NCI-H524 (cell line): ENCODE results near the gene ADAMTS8.

Source experiments
- DNase-seq, 2 experiments: peaks; one replicate each; lab custom pipeline; 2025; lab: John Stamatoyannopoulos, UW

Gene ADAMTS8

DNA sequence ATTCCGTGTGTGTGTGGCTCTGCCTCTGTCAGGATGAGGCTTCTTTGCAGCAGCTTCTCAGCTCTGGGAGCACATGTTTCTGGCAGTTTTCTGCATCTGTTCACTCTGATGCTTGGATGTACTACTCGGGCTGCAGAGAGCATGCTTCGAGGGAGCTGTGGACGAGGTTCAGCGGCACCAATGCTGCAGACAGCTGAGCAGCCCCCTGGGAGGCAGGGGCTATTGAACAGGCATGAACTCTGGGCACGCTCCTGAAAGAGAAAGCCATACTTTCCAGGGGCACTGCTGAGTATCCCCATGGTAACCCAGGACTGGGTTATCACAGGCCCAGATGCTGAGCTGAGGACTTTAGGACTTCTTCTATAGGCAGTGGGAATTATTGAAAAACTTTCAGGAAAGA is 33.8 kb downstream of the ADAMTS8 start:
- DNase-seq: no peak

DNA sequence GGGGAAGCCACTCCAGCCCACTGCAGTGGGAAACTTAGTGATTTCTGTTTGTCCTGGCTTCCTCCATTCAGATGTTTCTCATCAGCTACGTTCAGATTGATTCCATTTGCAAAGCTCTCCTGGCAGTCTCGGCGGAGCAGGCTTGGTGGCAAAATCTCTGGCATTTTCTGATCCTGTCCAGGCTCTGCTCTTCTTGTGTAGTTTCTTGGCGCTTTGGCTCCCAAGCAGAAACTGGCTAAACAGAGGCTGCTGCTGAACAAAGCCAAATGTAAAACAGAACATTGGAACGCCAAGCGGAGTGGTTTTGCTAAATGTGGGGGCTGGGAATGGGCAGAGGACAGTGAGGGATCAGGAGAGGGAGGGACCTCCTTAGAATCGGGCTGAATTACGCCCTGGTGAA is 36.7 kb downstream of the ADAMTS8 start:
- DNase-seq: no peak

DNA sequence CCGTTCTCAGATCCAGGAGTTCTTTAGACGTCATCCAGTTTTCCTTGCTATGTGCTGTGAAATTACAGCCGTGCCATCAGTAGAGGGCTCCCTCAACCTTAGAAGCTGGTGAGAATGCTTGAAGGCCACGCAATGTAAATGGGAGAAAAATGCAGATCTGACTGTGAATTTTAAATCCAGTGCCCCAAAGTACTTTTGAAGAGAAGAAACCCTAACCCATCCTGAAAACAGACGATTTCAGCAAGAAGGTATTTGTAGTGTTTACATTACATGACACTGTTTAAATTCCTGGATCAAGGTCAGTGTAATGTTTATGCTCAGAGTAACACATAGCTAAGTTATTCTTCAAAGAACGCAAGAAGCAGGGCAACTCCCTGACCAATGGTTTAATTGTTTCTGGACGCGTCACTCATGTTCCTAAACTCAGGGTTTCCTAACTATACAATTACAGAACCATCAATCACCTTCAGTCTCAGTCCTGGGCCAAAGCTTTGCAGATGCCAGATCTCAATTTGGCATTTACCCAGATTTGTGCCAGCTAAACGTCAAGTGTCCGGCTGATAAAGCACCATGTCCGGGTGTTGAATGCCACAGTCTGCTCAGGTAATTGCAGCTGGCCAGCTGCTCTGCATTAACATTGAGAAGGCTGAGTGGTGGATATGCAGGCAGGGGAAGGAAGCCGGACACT is 38.2 kb downstream of the ADAMTS8 start:
- DNase-seq: no peak

DNA sequence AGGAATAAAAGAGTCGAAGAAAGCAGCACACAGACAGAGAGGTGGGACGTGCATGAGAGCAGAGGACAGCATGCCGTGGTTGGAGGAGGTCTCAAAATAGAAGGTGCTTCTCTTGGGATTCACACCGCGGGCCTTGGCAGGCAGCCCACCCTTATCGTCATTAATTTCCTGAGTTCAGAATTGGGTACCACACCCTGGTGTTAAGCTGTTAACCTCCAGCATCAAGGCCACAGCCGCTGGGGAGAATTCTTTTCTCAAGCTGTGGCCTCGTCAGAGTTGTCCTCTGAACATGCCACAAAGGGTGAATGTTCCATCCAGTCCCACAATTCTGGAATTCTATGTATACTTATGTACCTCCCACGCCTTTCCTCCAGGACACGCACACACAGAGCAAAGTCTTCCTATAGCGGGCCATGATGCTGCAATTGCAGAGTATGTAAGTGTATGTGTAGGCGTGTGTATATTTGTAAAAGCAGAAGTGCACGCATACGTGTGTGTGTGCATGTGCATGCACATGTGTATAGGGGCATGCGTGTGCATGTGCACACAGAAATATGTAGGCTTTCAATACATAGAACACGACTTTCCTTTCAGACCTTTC is 39.0 kb downstream of the ADAMTS8 start:
- no peak for DNase-seq

DNA sequence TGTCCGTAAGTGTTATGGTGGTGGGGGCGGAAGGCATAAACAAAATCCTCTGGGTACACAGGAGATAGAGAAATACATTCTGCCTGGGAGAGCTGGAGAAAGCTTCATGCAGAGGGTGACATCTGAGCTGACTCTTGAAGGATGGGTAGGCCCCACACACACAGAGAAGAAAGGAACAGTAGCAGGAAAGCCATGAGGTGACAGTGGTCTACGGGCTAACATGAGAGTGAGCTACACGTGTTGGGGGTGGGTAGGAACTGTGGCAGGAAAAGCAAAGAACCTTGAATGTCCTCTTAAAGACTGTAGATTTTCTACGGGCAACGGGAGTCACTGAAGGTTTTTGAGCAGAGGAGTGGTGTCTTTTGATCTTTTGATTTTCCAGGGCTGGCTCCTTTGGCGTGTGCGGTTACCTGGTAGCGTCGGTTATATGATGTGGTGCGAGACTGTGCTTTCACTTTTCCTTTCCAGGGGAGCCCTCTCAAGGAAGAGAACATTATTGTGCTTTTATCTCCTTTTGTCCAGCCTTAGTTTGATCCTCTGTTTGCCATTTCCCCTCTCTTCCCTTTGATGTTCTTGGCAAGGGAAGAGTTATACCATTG is 39.7 kb downstream of the ADAMTS8 start:
- no peak for DNase-seq

DNA sequence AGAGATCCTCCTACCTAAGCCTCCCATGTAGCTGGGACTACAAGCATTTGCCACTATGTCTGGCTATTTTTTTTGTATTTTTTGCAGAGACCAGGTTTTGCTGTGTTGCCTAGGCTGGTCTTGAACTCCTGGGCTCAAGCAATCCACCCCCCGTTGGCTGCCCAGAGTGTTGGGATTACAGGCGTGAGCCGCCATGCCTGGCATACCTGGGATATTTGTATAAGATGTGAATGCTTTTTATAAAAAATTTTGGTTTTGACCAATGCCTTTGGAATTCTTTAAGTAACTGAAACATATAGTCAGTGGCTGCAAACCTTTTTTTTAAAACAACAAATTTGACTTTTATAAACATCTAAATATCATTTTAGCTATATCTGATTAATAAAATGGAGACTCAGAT is 42.4 kb downstream of the ADAMTS8 start:
- no peak for DNase-seq

DNA sequence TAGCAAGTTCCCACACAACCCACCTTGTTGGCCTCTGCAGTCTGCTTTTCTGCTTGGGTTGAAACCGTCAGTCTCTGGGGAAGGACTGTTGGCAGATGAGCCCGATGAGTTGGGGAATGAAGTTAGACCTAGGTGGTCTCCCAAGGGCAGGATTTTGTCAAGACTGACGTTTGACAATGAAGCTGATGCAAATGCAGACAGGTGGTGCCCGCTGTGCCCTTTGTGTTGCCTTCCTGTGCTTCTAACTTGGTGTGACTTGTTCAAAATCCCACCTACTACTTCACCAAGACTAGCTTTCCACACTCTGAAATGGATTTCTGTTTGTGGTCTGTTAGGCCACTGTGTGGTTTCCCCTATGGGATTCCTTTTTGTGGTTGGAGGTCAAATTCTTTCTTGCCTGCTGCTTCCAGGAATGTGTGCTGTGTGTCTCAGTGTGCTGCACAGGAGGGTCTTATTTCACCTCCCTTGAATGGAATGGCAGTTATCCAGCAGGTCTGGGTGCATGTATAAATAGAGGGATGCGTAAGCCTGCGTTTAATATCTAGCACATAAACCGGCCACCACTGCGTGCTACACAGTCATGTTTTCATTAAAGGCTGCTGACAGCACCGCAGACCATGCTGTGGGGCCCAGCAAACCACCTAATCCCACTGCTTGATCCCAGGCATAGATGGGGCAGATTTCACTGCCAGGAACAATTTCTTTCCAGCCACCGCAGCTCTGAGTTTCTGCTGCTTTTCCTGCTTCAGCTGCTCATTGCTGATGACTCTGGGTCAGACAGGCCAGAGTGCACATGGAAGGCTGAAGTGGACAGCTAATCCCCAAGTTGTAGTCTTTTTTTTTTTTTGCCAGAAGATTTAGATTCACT is 44.8 kb downstream of the ADAMTS8 start:
- no peak for DNase-seq

GRCh38 chr11:130381317-130381716 is 47.1 kb downstream of the ADAMTS8 start:
- no peak for DNase-seq

DNA sequence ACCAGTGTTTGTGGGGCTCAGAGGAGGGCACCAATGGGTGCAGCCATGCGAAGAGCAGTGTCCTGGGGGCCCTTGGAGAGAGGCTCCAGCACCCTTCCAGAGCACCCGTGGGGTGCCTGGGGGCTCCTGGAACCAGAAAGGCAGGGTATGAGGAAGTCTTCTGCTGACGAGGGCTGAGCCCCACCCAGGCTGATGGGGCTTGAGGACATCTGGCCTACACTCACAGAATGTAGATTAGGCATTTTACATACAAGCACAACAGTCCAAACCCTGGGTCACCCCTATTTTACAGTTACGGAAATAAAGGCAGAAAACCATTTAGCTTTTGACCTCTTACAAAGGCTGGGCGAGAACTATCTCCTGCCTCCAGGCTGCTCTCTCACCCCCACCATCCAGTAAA is 47.6 kb downstream of the ADAMTS8 start:
- DNase-seq: no peak

DNA sequence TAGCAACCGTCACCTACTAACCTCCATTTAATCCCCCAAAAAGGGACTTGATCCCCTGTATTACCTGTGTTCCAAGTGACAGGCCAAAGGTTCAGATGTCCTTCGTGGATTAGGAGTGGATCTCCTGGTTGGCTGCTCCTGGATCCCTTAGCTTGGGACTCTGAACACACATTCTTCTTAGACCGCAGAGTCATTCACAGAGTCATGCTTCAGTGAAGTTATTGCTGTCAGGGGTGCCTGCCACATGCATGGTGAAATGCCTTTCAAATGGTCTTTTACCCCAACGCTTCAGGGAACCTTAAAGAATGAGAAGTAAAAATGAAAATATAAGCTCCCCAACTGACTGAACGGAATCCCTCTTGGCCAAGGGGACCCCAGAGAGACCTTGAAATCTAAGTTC is 49.1 kb downstream of the ADAMTS8 start:
- no peak for DNase-seq

GRCh38 chr11:130370845-130371590 is 57.4 kb downstream of the ADAMTS8 start:
- peak in 1 of 2 experiments; percentile 19 for DNase-seq

- no peak for DNase-seq
Measured at GRCh38 chr11:130369713-130370112, 58.7 kb downstream of the ADAMTS8 start.

DNA sequence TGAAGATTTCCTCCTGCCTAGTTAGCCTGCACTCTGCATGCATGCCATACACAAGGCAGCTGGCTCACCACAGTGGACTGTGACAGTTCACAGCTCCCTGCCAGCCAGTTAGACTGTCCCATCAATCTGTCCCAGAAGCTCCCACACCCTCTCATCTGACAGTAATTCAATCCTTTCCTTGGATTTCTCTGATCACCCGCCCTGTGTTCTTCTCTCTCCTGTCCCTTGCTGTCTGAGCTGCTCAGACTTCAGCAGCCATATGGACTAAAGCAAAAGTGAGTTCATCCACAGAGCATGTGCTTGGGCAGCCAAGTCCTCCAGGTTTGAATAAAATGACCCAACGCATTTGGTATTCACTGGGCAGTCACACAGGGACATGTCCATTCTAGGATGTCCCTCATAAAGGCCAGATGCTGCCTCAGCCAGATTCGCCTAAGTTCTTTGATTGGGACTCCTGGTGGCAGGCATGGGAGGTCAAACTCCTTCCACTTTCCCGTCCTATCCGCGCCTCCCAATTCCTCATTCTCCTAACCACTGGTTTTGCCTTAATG is 59.2 kb downstream of the ADAMTS8 start:
- DNase-seq: peak in 1 of 2 experiments; percentile 13

DNA sequence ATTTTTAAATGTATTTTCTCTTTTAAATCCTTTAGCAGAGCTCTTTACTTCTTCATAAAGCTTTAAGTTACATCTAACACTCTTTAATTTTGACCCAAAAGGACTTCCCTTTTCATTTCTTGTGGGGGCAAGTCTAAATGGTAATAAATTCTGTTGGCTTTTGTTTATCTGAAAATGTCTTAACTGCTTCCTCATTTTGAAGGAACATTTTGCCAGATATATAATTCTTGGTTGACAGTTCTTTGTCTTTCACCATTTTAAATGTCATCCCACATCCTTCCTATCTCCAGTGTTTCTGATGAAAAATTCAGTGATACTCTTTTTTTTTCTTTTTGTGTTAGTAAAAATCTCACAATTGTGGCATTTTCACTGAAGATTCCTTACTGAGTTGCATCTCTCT is 69.0 kb downstream of the ADAMTS8 start:
- DNase-seq: no peak

GRCh38 chr11:130358398-130358797 is 70.0 kb downstream of the ADAMTS8 start:
- DNase-seq: no peak
